ENCODE measurements around the gene TNP2. TPM values are rescaled to one million over a fixed set of nuclear protein-coding genes. Genes with fewer than 3 reads are reported as not detected.

The TNP2 gene
- total RNA-seq, 1 donor, result not detected

GRCh38 chr16:11257131-11257938 is 11.8 kb downstream of the TNP2 start:
- Histone ChIP-seq H3K27me3 (ENCODE audit: insufficient read depth, low read length) (peaks cover 4% of the 10 kb centered on the region), H3K4me3 (ENCODE audit: low read length) (peak overlapping the region; percentile 76), H3K9me3 (ENCODE audit: low read depth, low read length) (no peaks in the 10 kb centered on the region), H3K4me1 (ENCODE audit: insufficient read depth, low read length) (peaks cover 61% of the 10 kb centered on the region)

GRCh38 chr16:11256661-11257130 is 12.4 kb downstream of the TNP2 start:
- H3K27me3 ChIP-seq (ENCODE audit: insufficient read depth, low read length), result peaks cover 4% of the 10 kb centered on the region
- H3K4me1 ChIP-seq (ENCODE audit: insufficient read depth, low read length), result peaks cover 67% of the 10 kb centered on the region
- peak overlapping the region; percentile 76 for H3K4me3 ChIP-seq (ENCODE audit: low read length)
- no peaks in the 10 kb centered on the region for H3K9me3 ChIP-seq (ENCODE audit: low read depth, low read length)

GRCh38 chr16:11255737-11256660 is 13.1 kb downstream of the TNP2 start, which contains the start of gene SOCS1:
SOCS1 (minus strand) TSS chr16:11256204; CDS start chr16:11255478, 726 bp downstream.
- peak within 1 kb of the TSS; percentile 76 for H3K4me3 ChIP-seq (ENCODE audit: low read length)
- peaks cover 4% of the 10 kb centered on the region for H3K27me3 ChIP-seq (ENCODE audit: insufficient read depth, low read length)
- peaks cover 71% of the 10 kb centered on the region for H3K4me1 ChIP-seq (ENCODE audit: insufficient read depth, low read length)
- H3K9me3 ChIP-seq (ENCODE audit: low read depth, low read length), result no peaks in the 10 kb centered on the region

GRCh38 chr16:11254913-11255736 is 14.0 kb downstream of the TNP2 start:
- peaks cover 71% of the 10 kb centered on the region for H3K4me1 ChIP-seq (ENCODE audit: insufficient read depth, low read length)
- no peaks in the 10 kb centered on the region for H3K9me3 ChIP-seq (ENCODE audit: low read depth, low read length)
- peak overlapping the region; percentile 76 for H3K4me3 ChIP-seq (ENCODE audit: low read length)
- H3K27me3 ChIP-seq (ENCODE audit: insufficient read depth, low read length), result peaks cover 4% of the 10 kb centered on the region

- Histone ChIP-seq H3K27me3 (ENCODE audit: insufficient read depth, low read length) (peaks cover 4% of the 10 kb centered on the region), H3K4me3 (ENCODE audit: low read length) (peak overlapping the region; percentile 76), H3K9me3 (ENCODE audit: low read depth, low read length) (no peaks in the 10 kb centered on the region), H3K4me1 (ENCODE audit: insufficient read depth, low read length) (peaks cover 70% of the 10 kb centered on the region)
Measured at GRCh38 chr16:11253995-11254912, 14.9 kb downstream of the TNP2 start.

GRCh38 chr16:11253009-11253994 is 15.8 kb downstream of the TNP2 start:
- Histone ChIP-seq H3K27me3 (ENCODE audit: insufficient read depth, low read length) (peaks cover 4% of the 10 kb centered on the region), H3K4me1 (ENCODE audit: insufficient read depth, low read length) (peaks cover 61% of the 10 kb centered on the region), H3K4me3 (ENCODE audit: low read length) (peak overlapping the region; percentile 76), H3K9me3 (ENCODE audit: low read depth, low read length) (no peaks in the 10 kb centered on the region)

- H3K27me3 ChIP-seq (ENCODE audit: insufficient read depth, low read length), result peaks cover 4% of the 10 kb centered on the region
- H3K4me1 ChIP-seq (ENCODE audit: insufficient read depth, low read length), result peaks cover 53% of the 10 kb centered on the region
- H3K4me3 ChIP-seq (ENCODE audit: low read length), result peak overlapping the region; percentile 3
- no peaks in the 10 kb centered on the region for H3K9me3 ChIP-seq (ENCODE audit: low read depth, low read length)
Measured at GRCh38 chr16:11252482-11252931, 16.6 kb downstream of the TNP2 start.

GRCh38 chr16:11251525-11252481 is 17.3 kb downstream of the TNP2 start:
- Histone ChIP-seq H3K27me3 (ENCODE audit: insufficient read depth, low read length) (peaks cover 4% of the 10 kb centered on the region), H3K4me3 (ENCODE audit: low read length) (no peak overlapping the region), H3K4me1 (ENCODE audit: insufficient read depth, low read length) (peaks cover 46% of the 10 kb centered on the region), H3K9me3 (ENCODE audit: low read depth, low read length) (no peaks in the 10 kb centered on the region)

GRCh38 chr16:11250786-11251524 is 18.2 kb downstream of the TNP2 start:
- Histone ChIP-seq H3K9me3 (ENCODE audit: low read depth, low read length) (no peaks in the 10 kb centered on the region), H3K4me3 (ENCODE audit: low read length) (no peak overlapping the region), H3K27me3 (ENCODE audit: insufficient read depth, low read length) (peaks cover 4% of the 10 kb centered on the region), H3K4me1 (ENCODE audit: insufficient read depth, low read length) (peaks cover 42% of the 10 kb centered on the region)

GRCh38 chr16:11250091-11250785 is 18.9 kb downstream of the TNP2 start:
- Histone ChIP-seq H3K27me3 (ENCODE audit: insufficient read depth, low read length) (peaks cover 4% of the 10 kb centered on the region), H3K4me3 (ENCODE audit: low read length) (no peak overlapping the region), H3K9me3 (ENCODE audit: low read depth, low read length) (no peaks in the 10 kb centered on the region), H3K4me1 (ENCODE audit: insufficient read depth, low read length) (peaks cover 40% of the 10 kb centered on the region)

Data from mononuclear cell (primary cell).